OCI-LY1 (cell line): ENCODE measurements around the gene IER5.
"Not testable (repeated sequence)": the region's sequence is repeated elsewhere in the genome, so short reads cannot be mapped to it uniquely, and the experiment has no call there.

ENCODE experiments used
- H2AFZ ChIP-seq: fragments of 200-600 bp; sonication (generic), shearing (Covaris generic); 2 replicates; pipeline ENCODE4 v1.6.0; 2014; ENCODE audit warnings: antibody characterized with exemption, mild to moderate bottlenecking, low read length
- H3F3A ChIP-seq: fragments of 200-600 bp; sonication (generic), shearing (Covaris generic); 2 replicates; pipeline ENCODE4 v1.6.0; 2014; ENCODE audit warnings: mild to moderate bottlenecking, antibody characterized with exemption, low read length, moderate library complexity; ENCODE audit not compliant: insufficient read depth
- H3K27ac ChIP-seq: fragments of 200-600 bp; sonication (generic); 2 replicates; pipeline ENCODE4 v1.5.1; 2014; ENCODE audit warnings: low read length, mixed run types, mild to moderate bottlenecking, low read depth; ENCODE audit not compliant: poor library complexity, severe bottlenecking
- H3K27me3 ChIP-seq: fragments of 200-600 bp; sonication (generic); 2 replicates; pipeline ENCODE4 v1.6.0; 2014; ENCODE audit warnings: antibody characterized with exemption, mild to moderate bottlenecking, low read length, moderate library complexity; ENCODE audit not compliant: insufficient read depth
- H3K36me3 ChIP-seq: fragments of 200-600 bp; sonication (generic); 2 replicates; pipeline ENCODE4 v1.6.1; 2014; ENCODE audit warnings: mild to moderate bottlenecking, antibody characterized with exemption, low read length, moderate library complexity, mixed read lengths; ENCODE audit not compliant: insufficient read depth
- H3K4me1 ChIP-seq: fragments of 200-600 bp; sonication (generic); 2 replicates; pipeline ENCODE4 v1.5.1; 2014; ENCODE audit warnings: mild to moderate bottlenecking, low read length, moderate library complexity; ENCODE audit not compliant: insufficient read depth, severe bottlenecking
- H3K4me2 ChIP-seq: fragments of 200-600 bp; sonication (generic), shearing (Covaris generic); 2 replicates; pipeline ENCODE4 v1.6.1; 2014; ENCODE audit warnings: low read length
- H3K4me3 ChIP-seq: fragments of 200-600 bp; sonication (generic); 2 replicates; pipeline ENCODE4 v1.5.1; 2014; ENCODE audit warnings: low read length, low read depth, mild to moderate bottlenecking, mixed read lengths; ENCODE audit not compliant: poor library complexity, severe bottlenecking
- H3K79me2 ChIP-seq: fragments of 200-600 bp; shearing (Covaris generic); 2 replicates; pipeline ENCODE4 v1.6.1; 2016; ENCODE audit warnings: mixed run types, low read length, mixed read lengths; ENCODE audit not compliant: insufficient read depth
- H3K9ac ChIP-seq: fragments of 200-600 bp; sonication (generic), shearing (Covaris generic); 2 replicates; pipeline ENCODE4 v1.6.1; 2014; ENCODE audit warnings: mild to moderate bottlenecking, low read length, mixed read lengths
- H3K9me2 ChIP-seq: fragments of 200-600 bp; sonication (generic), shearing (Covaris generic); 2 replicates; pipeline ENCODE4 v1.6.1; 2014; ENCODE audit warnings: low read depth, mild to moderate bottlenecking, low read length, mixed read lengths
- H3K9me3 ChIP-seq: fragments of 200-600 bp; shearing (Covaris generic); 2 replicates; pipeline ENCODE4 v1.6.1; 2014; ENCODE audit warnings: low read length, mixed read lengths
- H4K20me1 ChIP-seq: fragments of 200-600 bp; sonication (generic), shearing (Covaris generic); 2 replicates; pipeline ENCODE4 v1.6.0; 2016; ENCODE audit warnings: mild to moderate bottlenecking, low read length; ENCODE audit not compliant: insufficient read depth
- EZH2 ChIP-seq: fragments of 200-600 bp; sonication (generic), shearing (Covaris generic); IDR thresholded peaks from 2 replicates; pipeline ENCODE4 v1.8.0; 2017; ENCODE audit warnings: borderline replicate concordance, mixed run types, mild to moderate bottlenecking, antibody characterized with exemption, low read length, moderate library complexity, mixed read lengths
- TF ChIP-seq, protein P1 (sequence below): fragments of 200-600 bp; sonication (generic), shearing (Covaris generic); IDR thresholded peaks from 2 replicates; pipeline ENCODE4 v1.5.1; 2017; ENCODE audit warnings: mild to moderate bottlenecking, antibody characterized with exemption, low read length, moderate library complexity, mixed read lengths

The IER5 gene

DNA sequence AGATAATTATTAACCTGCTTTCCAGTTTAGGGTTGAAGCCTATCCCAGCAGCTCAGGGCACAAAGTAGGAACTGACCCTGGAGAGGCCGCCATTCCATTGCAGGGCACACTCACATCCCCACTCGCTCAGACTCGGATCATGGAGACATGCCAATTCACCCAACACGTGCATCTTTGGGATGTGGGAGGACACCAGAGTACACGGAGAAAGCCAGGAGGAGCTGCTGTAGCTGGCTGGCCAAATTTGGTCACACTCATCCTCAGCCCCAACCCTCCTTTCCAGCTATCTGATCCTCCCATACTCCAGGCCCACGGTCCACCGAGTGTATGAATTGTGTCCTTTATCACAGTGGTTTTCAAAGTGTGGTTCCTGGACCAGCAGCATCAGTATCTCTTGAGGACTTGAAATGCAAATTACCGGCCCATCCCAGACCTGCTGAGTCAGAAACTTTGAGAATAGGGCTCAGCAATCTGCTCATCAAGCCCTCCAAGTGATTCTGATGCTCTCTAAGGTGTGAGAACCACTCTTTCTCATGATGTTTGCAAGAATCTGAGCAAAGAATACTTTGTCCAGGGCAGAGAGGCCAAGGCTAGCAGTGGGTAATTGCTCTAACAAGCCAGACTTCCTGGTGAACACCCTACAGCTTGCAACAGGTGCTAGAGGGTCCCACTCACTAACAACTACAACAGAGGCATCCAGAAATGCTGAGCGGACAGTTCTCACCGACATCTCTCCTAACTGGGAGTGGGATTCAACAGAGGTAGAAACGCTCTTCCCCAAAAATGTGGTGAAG lies 26.3 kb downstream of the IER5 start:
- Histone ChIP-seq H3K36me3 (no peaks in the 10 kb centered on the region), H3F3A (no peaks in the 10 kb centered on the region), H3K27ac (no peak overlapping the region), H3K9me3 (no peaks in the 10 kb centered on the region), H4K20me1 (no peaks in the 10 kb centered on the region), H2AFZ (no peak overlapping the region), H3K79me2 (no peaks in the 10 kb centered on the region), H3K4me1 (no peaks in the 10 kb centered on the region), H3K9me2 (no peaks in the 10 kb centered on the region), H3K9ac (no peak overlapping the region), H3K4me2 (no peak overlapping the region), H3K4me3 (no peak overlapping the region), H3K27me3 (no peaks in the 10 kb centered on the region; the same call in 1 of the 2 replicates)
- TF ChIP-seq, protein P1, sequence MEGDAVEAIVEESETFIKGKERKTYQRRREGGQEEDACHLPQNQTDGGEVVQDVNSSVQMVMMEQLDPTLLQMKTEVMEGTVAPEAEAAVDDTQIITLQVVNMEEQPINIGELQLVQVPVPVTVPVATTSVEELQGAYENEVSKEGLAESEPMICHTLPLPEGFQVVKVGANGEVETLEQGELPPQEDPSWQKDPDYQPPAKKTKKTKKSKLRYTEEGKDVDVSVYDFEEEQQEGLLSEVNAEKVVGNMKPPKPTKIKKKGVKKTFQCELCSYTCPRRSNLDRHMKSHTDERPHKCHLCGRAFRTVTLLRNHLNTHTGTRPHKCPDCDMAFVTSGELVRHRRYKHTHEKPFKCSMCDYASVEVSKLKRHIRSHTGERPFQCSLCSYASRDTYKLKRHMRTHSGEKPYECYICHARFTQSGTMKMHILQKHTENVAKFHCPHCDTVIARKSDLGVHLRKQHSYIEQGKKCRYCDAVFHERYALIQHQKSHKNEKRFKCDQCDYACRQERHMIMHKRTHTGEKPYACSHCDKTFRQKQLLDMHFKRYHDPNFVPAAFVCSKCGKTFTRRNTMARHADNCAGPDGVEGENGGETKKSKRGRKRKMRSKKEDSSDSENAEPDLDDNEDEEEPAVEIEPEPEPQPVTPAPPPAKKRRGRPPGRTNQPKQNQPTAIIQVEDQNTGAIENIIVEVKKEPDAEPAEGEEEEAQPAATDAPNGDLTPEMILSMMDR, result no peak
- no peak for TF ChIP-seq EZH2

DNA sequence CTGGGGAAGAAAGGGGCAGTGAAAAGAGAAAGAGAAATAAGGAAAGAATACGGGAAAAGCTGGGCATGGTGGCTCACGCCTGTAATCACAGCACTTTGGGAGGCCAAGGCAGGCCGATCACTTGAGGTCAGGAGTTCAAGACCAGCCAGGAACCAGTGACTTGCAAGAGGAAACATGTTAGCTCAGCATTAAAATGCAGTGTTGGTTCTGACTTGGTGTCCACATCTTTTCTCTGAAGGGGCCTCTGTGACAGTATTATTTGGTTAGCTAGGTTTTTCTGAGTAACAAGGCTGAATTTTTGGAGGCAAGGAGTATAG lies 26.8 kb downstream of the IER5 start:
- Histone ChIP-seq H3F3A (no peaks in the 10 kb centered on the region), H3K27me3 (no peaks in the 10 kb centered on the region; the same call in 1 of the 2 replicates), H3K79me2 (no peaks in the 10 kb centered on the region), H3K27ac (no peak overlapping the region), H3K9ac (no peak overlapping the region), H3K9me2 (no peaks in the 10 kb centered on the region), H3K9me3 (no peaks in the 10 kb centered on the region), H3K4me3 (no peak overlapping the region), H4K20me1 (no peaks in the 10 kb centered on the region), H3K36me3 (no peaks in the 10 kb centered on the region), H3K4me2 (no peak overlapping the region), H2AFZ (no peak overlapping the region), H3K4me1 (no peaks in the 10 kb centered on the region)
- no peak for TF ChIP-seq EZH2
- TF ChIP-seq, protein P1, result no peak

GRCh38 chr1:181115971-181116370 lies 27.5 kb downstream of the IER5 start:
- not testable (repeated sequence) for H3K27me3 ChIP-seq

GRCh38 chr1:181116819-181117390 lies 28.4 kb downstream of the IER5 start:
- Histone ChIP-seq H3K4me2 (no peak overlapping the region), H2AFZ (no peak overlapping the region), H3K4me3 (no peak overlapping the region), H3K36me3 (no peaks in the 10 kb centered on the region), H3K9me3 (no peaks in the 10 kb centered on the region), H3K9me2 (no peaks in the 10 kb centered on the region), H3K79me2 (no peaks in the 10 kb centered on the region), H3K27ac (no peak overlapping the region), H3K4me1 (no peaks in the 10 kb centered on the region), H3K9ac (no peak overlapping the region), H3F3A (no peaks in the 10 kb centered on the region), H3K27me3 (no peaks in the 10 kb centered on the region; the same call in 1 of the 2 replicates), H4K20me1 (no peaks in the 10 kb centered on the region)
- TF ChIP-seq EZH2, result no peak
- TF ChIP-seq, protein P1, result no peak

More at GRCh38 chr1:181115971-181116370, 27.5 kb downstream of the IER5 start:
- H3K9me3 ChIP-seq, H3K9me2 ChIP-seq, H3K79me2 ChIP-seq, H4K20me1 ChIP-seq, H3K4me1 ChIP-seq, H3K4me2 ChIP-seq, H3K4me3 ChIP-seq, H2AFZ ChIP-seq, H3K9ac ChIP-seq, H3K36me3 ChIP-seq, H3K27ac ChIP-seq, H3F3A ChIP-seq: not testable (repeated sequence)
